ENCODE data around the gene EPHA4.

- TF ChIP-seq REST (IDR thresholded peaks at IDR 0.05; ENCODE audit: low read depth) (no peak), CREB1 (IDR thresholded peaks at IDR 0.05; ENCODE audit: low read depth) (no peak), EP300 (IDR thresholded peaks at IDR 0.05; ENCODE audit: borderline replicate concordance) (no peak), NFIC (IDR thresholded peaks at IDR 0.05) (no peak), YY1 (IDR thresholded peaks at IDR 0.05; ENCODE audit: low read depth) (no peak)
- TF ChIP-seq, protein P1, sequence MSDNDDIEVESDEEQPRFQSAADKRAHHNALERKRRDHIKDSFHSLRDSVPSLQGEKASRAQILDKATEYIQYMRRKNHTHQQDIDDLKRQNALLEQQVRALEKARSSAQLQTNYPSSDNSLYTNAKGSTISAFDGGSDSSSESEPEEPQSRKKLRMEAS (IDR thresholded peaks at IDR 0.05) = no peak
These were observed 192.0 kb downstream of the EPHA4 start for GRCh38 chr2:221380062-221380461.
